ENCODE results near the gene BRPF1. TPM values are rescaled to one million over a fixed set of nuclear protein-coding genes. Genes with fewer than 3 reads are reported as not detected.

The BRPF1 gene
- total RNA-seq, 4 donors from 2014 or later, result 10.8 to 36.0 (median 16.7) TPM

DNA sequence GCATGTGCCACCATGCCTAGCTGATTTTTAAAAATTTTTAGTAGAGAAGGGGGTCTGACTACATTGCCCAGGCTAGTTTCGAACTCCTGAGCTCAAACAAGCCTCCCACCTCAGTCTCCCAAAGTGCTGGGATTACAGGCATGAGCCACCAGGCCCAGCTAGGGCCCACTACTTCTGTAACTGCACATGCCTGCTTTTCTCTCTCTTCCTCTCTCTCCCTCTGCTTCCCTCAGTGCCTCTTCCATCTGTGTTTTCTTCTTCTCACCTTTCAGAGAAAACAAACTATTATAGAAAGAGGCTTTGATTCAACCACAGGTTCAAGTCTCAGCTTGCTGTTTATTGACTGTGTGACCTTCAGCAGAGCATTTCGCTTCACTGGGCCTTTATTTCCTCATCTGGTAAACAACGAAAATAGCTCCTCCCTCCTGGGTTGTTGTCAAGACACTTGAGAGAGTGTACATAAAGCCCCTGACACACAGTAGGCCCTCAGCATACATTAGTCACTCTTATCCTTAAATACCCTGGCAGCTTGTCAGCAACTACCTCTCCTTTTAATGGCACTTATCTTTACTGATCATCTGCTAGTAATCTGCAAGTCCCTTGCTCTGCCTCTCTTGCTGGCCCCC, 50.6 kb downstream of the BRPF1 start:
- peaks cover 0 to 6% of the 10 kb centered on the region in 2 donors for H3K4me1 ChIP-seq
- H3K4me3 ChIP-seq, result no peak overlapping the region
- intact Hi-C loops (cut with DNase I; ENCODE audit: low total_unique reads), result no loop called here
- no peak overlapping the region for H3K27ac ChIP-seq
- H3K9me3 ChIP-seq, result no peaks in the 10 kb centered on the region
- TF ChIP-seq, protein P1, sequence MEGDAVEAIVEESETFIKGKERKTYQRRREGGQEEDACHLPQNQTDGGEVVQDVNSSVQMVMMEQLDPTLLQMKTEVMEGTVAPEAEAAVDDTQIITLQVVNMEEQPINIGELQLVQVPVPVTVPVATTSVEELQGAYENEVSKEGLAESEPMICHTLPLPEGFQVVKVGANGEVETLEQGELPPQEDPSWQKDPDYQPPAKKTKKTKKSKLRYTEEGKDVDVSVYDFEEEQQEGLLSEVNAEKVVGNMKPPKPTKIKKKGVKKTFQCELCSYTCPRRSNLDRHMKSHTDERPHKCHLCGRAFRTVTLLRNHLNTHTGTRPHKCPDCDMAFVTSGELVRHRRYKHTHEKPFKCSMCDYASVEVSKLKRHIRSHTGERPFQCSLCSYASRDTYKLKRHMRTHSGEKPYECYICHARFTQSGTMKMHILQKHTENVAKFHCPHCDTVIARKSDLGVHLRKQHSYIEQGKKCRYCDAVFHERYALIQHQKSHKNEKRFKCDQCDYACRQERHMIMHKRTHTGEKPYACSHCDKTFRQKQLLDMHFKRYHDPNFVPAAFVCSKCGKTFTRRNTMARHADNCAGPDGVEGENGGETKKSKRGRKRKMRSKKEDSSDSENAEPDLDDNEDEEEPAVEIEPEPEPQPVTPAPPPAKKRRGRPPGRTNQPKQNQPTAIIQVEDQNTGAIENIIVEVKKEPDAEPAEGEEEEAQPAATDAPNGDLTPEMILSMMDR (IDR thresholded peaks at IDR 0.05), result no peak
- no peak for TF ChIP-seq POLR2A (IDR thresholded peaks at IDR 0.05)
- no peaks in the 10 kb centered on the region for H3K27me3 ChIP-seq
- H3K36me3 ChIP-seq, result no peaks in the 10 kb centered on the region
- DNase-seq, result no peak

DNA sequence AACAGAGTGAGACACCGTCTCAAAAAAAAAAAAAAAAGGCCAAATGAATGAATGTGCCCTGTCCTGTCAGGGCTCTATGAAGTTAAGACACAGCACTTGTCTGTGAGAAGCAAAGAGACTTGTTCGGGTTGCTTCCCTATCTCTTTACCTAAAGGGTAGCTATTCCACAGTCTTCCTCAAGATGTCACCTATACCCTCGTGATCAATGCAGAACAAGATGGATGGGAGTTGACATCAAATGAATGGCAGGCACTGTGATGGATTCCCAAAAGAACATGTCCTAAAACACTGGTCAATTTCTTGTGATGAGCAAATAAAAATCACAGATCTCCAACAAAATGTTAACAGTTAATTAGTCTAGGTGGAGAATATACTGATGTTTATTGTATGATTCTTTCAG, 51.2 kb downstream of the BRPF1 start:
- Histone ChIP-seq H3K36me3 (no peaks in the 10 kb centered on the region), H3K4me3 (no peak overlapping the region), H3K27ac (no peak overlapping the region), H3K9me3 (no peaks in the 10 kb centered on the region), H3K27me3 (no peaks in the 10 kb centered on the region), H3K4me1 (peaks cover 0 to 6% of the 10 kb centered on the region in 2 donors)
- no peak for DNase-seq
- TF ChIP-seq, protein P1 (IDR thresholded peaks at IDR 0.05), result no peak
- TF ChIP-seq POLR2A (IDR thresholded peaks at IDR 0.05), result no peak
- intact Hi-C loops (cut with DNase I; ENCODE audit: low total_unique reads), result no loop called here

DNA sequence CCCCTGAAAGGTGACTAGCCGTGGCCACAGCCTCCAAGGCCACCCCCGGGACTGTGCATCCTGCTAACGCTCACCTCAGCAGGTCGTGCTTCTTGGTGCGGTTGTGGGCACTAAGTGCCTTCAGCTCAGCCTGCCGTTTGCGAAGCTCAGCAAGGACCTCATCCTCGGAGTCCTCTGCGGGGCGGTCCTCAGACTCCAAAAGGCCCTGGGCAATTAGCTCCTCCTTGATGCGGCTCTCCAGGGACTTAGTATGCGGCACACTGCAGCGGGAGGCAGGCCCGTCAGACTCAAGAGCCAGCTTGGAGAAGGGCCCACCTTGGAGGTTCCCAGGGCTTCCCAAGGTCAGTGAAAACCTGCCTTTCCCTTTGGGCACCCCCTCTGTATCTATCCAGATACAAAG, 52.4 kb downstream of the BRPF1 start:
- Histone ChIP-seq H3K27ac (no peak overlapping the region), H3K36me3 (no peaks in the 10 kb centered on the region), H3K9me3 (no peaks in the 10 kb centered on the region), H3K4me1 (no peaks in the 10 kb centered on the region), H3K27me3 (no peaks in the 10 kb centered on the region), H3K4me3 (no peak overlapping the region)
- intact Hi-C loops (cut with DNase I; ENCODE audit: low total_unique reads), result no loop called here
- TF ChIP-seq POLR2A (IDR thresholded peaks at IDR 0.05), result no peak
- TF ChIP-seq, protein P1 (IDR thresholded peaks at IDR 0.05), result no peak
- DNase-seq, result no peak

DNA sequence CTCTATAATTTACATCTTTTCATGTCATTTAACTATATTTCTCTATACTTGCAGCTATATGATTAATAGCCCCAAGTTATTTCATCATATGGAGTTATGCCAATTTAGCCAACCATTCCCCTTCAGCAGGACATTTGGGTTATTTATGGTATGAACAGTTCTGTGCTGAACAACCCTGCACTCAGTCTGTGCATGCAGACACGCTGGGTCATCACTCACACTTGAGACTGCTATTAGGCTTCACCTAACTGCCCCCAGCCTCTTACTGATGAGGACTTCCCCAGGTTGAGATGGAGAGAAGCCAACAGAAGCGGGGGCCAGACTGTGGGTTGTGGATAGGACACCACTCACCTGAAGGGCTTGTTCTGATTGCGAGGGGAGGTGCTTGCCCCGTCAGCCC, 53.4 kb downstream of the BRPF1 start:
- H3K36me3 ChIP-seq, result no peaks in the 10 kb centered on the region
- H3K4me1 ChIP-seq, result no peaks in the 10 kb centered on the region
- no peaks in the 10 kb centered on the region for H3K9me3 ChIP-seq
- DNase-seq, result no peak
- no peaks in the 10 kb centered on the region for H3K27me3 ChIP-seq
- H3K27ac ChIP-seq, result no peak overlapping the region
- TF ChIP-seq POLR2A (IDR thresholded peaks at IDR 0.05), result no peak
- TF ChIP-seq, protein P1 (IDR thresholded peaks at IDR 0.05), result no peak
- H3K4me3 ChIP-seq, result no peak overlapping the region
- intact Hi-C loops (cut with DNase I; ENCODE audit: low total_unique reads), result no loop called here

DNA sequence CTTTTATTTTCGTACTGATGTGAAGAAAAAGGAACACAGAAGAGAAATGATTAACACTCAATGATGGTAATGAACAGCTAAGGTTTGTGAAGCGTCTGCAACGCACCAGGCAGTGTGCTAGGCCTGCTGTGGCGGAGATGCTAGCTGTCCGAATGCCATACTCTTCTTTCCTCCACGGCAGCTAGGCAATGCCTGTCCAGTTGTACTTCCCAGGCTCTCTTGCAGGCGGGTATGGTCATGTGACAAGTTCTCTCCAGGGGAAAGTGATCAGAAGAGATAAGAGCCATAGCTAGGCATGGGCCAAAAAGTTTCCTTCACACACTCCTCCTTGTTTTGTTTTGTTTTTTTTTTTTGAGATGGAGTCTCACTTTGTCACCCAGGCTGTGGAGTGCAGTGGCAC, 54.1 kb downstream of the BRPF1 start:
- H3K4me1 ChIP-seq, result no peaks in the 10 kb centered on the region

More for the DNA sequence above, 54.1 kb downstream of the BRPF1 start:
- DNase-seq, result no peak
- H3K9me3 ChIP-seq, result no peaks in the 10 kb centered on the region
- no peaks in the 10 kb centered on the region for H3K27me3 ChIP-seq
- intact Hi-C loops (cut with DNase I; ENCODE audit: low total_unique reads), result no loop called here
- TF ChIP-seq POLR2A (IDR thresholded peaks at IDR 0.05), result no peak
- TF ChIP-seq, protein P1 (IDR thresholded peaks at IDR 0.05), result no peak
- H3K4me3 ChIP-seq, result no peak overlapping the region
- no peaks in the 10 kb centered on the region for H3K36me3 ChIP-seq
- no peak overlapping the region for H3K27ac ChIP-seq

All from uterus (tissue), 4 donors.